HepG2 (cell line): ENCODE measurements around the gene WDR70. TPM values are rescaled to one million over a fixed set of nuclear protein-coding genes. Genes with fewer than 3 reads are reported as not detected.

ENCODE experiments used
- ATAC-seq: fragments of 200-7000 bp; cut with Tn5 transposase; 3 replicates; pipeline ENCODE4 v1.9.1; 2020; ENCODE audit warnings: mild to moderate bottlenecking, moderate library complexity
- BruUV-seq: library from RNA; stranded (reverse); fragments of 400-500 nt; replicated peaks from 2 replicates; lab custom pipeline; 2021; lab: Mats Ljungman, UMichigan
- CTCF ChIA-PET: fragments of 300-600 bp; formaldehyde crosslinking; extraction: SDS; loops from one replicate; lab custom pipeline; 2021; ENCODE audit warnings: low total read pairs, inconsistent platforms, low intra/inter-chr PET ratio; lab: Yijun Ruan, JAX
- POLR2A ChIA-PET: fragments of 350-600 bp; sonication (Branson Sonifier 250); formaldehyde crosslinking; loops from one replicate; lab custom pipeline; 2020; ENCODE audit warnings: antibody characterized with exemption, inconsistent platforms; lab: Yijun Ruan, JAX
- DNase-seq: peaks from one replicate; pipeline ENCODE4 v3.0.0-alpha.2; 2015; ENCODE audit warnings: low spot score
- FAIRE-seq: peaks from 3 replicates; lab custom pipeline; 2011; peaks lifted over from hg19 to GRCh38; lab: Jason Lieb, UNC
- H2AFZ ChIP-seq: one replicate; pipeline ENCODE4 v1.6.1; 2011; ENCODE audit warnings: low read length, inconsistent platforms
- H3K27ac ChIP-seq: fragments of 300-600 bp; 3 replicates; pipeline ENCODE4 v1.8.0; 2011; ENCODE audit warnings: mixed run types, mild to moderate bottlenecking, mixed read lengths, low read length, inconsistent platforms; ENCODE audit not compliant: insufficient read depth; ENCODE audit errors: extremely low read length
- H3K27me3 ChIP-seq, 2 experiments: fragments of 200-600 bp in 1 of 2; 2 replicates in 1 of 2; 3 replicates in 1 of 2; pipeline versions ENCODE4 v1.6.0 to v1.8.0; 2011; ENCODE audit warnings: low read length in 2 of 2, mild to moderate bottlenecking in 2 of 2, moderate library complexity in 2 of 2, inconsistent platforms in 1 of 2; ENCODE audit not compliant: insufficient read depth in 2 of 2, control insufficient read depth in 1 of 2
- H3K36me3 ChIP-seq, 2 experiments: fragments of 200-600 bp in 1 of 2; replicated peaks in 1 of 2; 2 replicates in 1 of 2; 3 replicates in 1 of 2; pipeline versions ENCODE4 v1.5.1 to v1.8.0; 2011; ENCODE audit warnings: low read length in 2 of 2, inconsistent platforms in 1 of 2; ENCODE audit not compliant: insufficient read depth in 2 of 2, control insufficient read depth in 1 of 2
- H3K4me1 ChIP-seq: 2 replicates; pipeline ENCODE4 v1.5.1; 2012; ENCODE audit warnings: low read length, inconsistent platforms; ENCODE audit not compliant: insufficient read depth
- H3K4me2 ChIP-seq: 2 replicates; pipeline ENCODE4 v1.6.0; 2011; ENCODE audit warnings: low read depth, low read length, inconsistent platforms
- H3K4me3 ChIP-seq, 3 experiments: fragments of 200-600 bp in 1 of 3; sonication (generic), shearing (Covaris generic) in 1 of 3; replicated peaks in 1 of 3; 2 replicates each; pipeline ENCODE4 v1.5.1; 2011 to 2016; ENCODE audit warnings: low read length in 3 of 3, inconsistent platforms in 2 of 3, low read depth in 2 of 3, mild to moderate bottlenecking in 2 of 3, control low read depth in 1 of 3, mixed read lengths in 1 of 3; ENCODE audit not compliant: insufficient read depth in 1 of 3
- H3K79me2 ChIP-seq: one replicate; pipeline ENCODE4 v1.6.1; 2011; ENCODE audit warnings: low read length, inconsistent platforms; ENCODE audit not compliant: insufficient read depth
- H3K9ac ChIP-seq: 2 replicates; pipeline ENCODE4 v1.6.0; 2011; ENCODE audit warnings: mild to moderate bottlenecking, low read depth, low read length, inconsistent platforms; ENCODE audit not compliant: insufficient read depth
- H3K9me3 ChIP-seq: 2 replicates; pipeline ENCODE4 v1.5.1; 2012; ENCODE audit warnings: mild to moderate bottlenecking, low read length
- H4K20me1 ChIP-seq: 2 replicates; pipeline ENCODE4 v1.6.0; 2011; ENCODE audit warnings: inconsistent platforms, mild to moderate bottlenecking, low read length, moderate library complexity; ENCODE audit not compliant: insufficient read depth
- CEBPB ChIP-seq: IDR thresholded peaks from 2 replicates; pipeline ENCODE4 v1.6.1; 2011; ENCODE audit warnings: low read depth, low read length, improper control_type of control experiment, borderline replicate concordance
- FOXJ3 ChIP-seq: sonication (generic); formaldehyde crosslinking; IDR thresholded peaks from 2 replicates; pipeline ENCODE4 v1.4.0; 2020; ENCODE audit warnings: missing genetic modification reagents, mild to moderate bottlenecking, borderline replicate concordance
- KMT2B ChIP-seq: IDR thresholded peaks from 2 replicates; pipeline ENCODE4 v1.6.1; 2016; ENCODE audit warnings: missing genetic modification reagents, missing compliant biosample characterization
- ZNF607 ChIP-seq: sonication (generic); formaldehyde crosslinking; IDR thresholded peaks from 2 replicates; pipeline ENCODE4 v1.5.1; 2020; ENCODE audit warnings: missing genetic modification reagents, mild to moderate bottlenecking, borderline replicate concordance
- WGBS: methylation state at CpG from one replicate; pipeline ENCODE4 v1.1.6; 2017; ENCODE audit warnings: low lambda C conversion rate; 5-methylcytosine and 5-hydroxymethylcytosine counted together
- in situ Hi-C: cut with HindIII; loops from 2 replicates; pipeline ENCODE4 v1.10.0; 2017; ENCODE audit warnings: low pct_unique_long_range_greater_than_20kb; ENCODE audit not compliant: extremely low pct_ligation_motif_present
- intact Hi-C: fragments of 100-400 bp; cut with micrococcal nuclease; formaldehyde crosslinking; loops from one replicate; pipeline ENCODE4 v1.10.0; 2022; ENCODE audit not compliant: unreplicated experiment
- polyA plus RNA-seq, 8 experiments: library from polyadenylated mRNA; depleted of rRNA in 3 of 8; stranded (reverse) in 7 of 8; unstranded in 1 of 8; fragments of >200 nt; fragmentation: Illumina TruSeq in 4 of 8; extraction: Trizol in 4 of 8; gene quantifications; 2 replicates each; pipeline versions ENCODE4 v1.2.1 to v1.2.3, GENCODE V29; 2011 to 2016; ENCODE audit warnings: low read depth in 4 of 8, missing spikeins in 1 of 8, mixed read lengths in 1 of 8; ENCODE audit not compliant: insufficient read depth in 1 of 8
- total RNA-seq, 5 experiments: library from RNA; depleted of rRNA; stranded (reverse); fragments of >200 nt; fragmentation: Illumina TruSeq; extraction: Trizol; gene quantifications; 2 replicates each; pipeline ENCODE4 v1.2.3, GENCODE V29; 2016; ENCODE audit warnings: low read depth in 1 of 5
- TF ChIP-seq, protein P1 (sequence below): sonication (generic); formaldehyde crosslinking; IDR thresholded peaks from 2 replicates; pipeline ENCODE4 v1.8.0; 2022; ENCODE audit warnings: mild to moderate bottlenecking, missing genetic modification reagents, moderate library complexity
- TF ChIP-seq, protein P2 (sequence below): sonication (generic); formaldehyde crosslinking; IDR thresholded peaks from 2 replicates; pipeline ENCODE4 v1.4.0; 2020; ENCODE audit warnings: missing genetic modification reagents, mild to moderate bottlenecking, borderline replicate concordance

The WDR70 gene
- total and polyA plus RNA-seq, 2 of the 13 experiments (the other 11 are each of a cell fraction or from before 2014, with no cell fraction given) = 14.6 to 30.6 TPM

DNA sequence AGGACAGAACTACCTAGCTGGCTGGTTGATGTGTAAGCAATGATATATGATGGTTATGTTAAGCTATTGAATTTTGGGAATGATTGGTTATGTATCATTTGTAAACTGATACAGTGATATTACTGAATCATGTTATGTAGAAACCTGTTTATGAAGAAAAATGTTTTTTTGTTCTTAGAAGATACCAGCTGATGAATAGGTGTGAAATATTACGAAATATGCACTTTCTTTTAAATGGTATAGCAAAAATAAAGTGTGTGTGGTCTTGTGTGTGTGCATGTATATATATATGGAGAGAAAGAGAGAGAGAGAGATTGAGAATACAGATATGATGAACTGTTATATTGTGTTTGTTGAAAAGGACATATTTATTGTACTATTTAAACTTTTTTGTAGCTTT is 164.1 kb downstream of the WDR70 start:
- H3K4me3 ChIP-seq = no peak overlapping the region
- H3K4me2 ChIP-seq = no peak overlapping the region
- H3K9me3 ChIP-seq = no peaks in the 10 kb centered on the region
- no peaks in the 10 kb centered on the region for H4K20me1 ChIP-seq
- ChIA-PET POLR2A (no interaction called here), CTCF (no interaction called here)
- DNase-seq (no peak), FAIRE-seq (no peak), ATAC-seq (no peak)
- no peaks in the 10 kb centered on the region for H3K36me3 ChIP-seq
- H2AFZ ChIP-seq = no peak overlapping the region
- H3K79me2 ChIP-seq = no peaks in the 10 kb centered on the region
- no peaks in the 10 kb centered on the region for H3K4me1 ChIP-seq
- intact Hi-C loops = no loop called here
- BruUV-seq = no TSS peak
- in situ Hi-C loops = no loop called here
- no peak overlapping the region for H3K9ac ChIP-seq
- 100% methylated on average over 1 of the region's 1 CpG for WGBS
- H3K27me3 ChIP-seq = no peaks in the 10 kb centered on the region
- TF ChIP-seq ZNF607 (no peak), KMT2B (no peak), CEBPB (peak; percentile 35; the same call in 1 of the 2 replicates), FOXJ3 (CRISPR knock-in tag) (no peak)
- TF ChIP-seq, protein P1, sequence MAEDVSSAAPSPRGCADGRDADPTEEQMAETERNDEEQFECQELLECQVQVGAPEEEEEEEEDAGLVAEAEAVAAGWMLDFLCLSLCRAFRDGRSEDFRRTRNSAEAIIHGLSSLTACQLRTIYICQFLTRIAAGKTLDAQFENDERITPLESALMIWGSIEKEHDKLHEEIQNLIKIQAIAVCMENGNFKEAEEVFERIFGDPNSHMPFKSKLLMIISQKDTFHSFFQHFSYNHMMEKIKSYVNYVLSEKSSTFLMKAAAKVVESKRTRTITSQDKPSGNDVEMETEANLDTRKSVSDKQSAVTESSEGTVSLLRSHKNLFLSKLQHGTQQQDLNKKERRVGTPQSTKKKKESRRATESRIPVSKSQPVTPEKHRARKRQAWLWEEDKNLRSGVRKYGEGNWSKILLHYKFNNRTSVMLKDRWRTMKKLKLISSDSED = no peak
- TF ChIP-seq, protein P2, sequence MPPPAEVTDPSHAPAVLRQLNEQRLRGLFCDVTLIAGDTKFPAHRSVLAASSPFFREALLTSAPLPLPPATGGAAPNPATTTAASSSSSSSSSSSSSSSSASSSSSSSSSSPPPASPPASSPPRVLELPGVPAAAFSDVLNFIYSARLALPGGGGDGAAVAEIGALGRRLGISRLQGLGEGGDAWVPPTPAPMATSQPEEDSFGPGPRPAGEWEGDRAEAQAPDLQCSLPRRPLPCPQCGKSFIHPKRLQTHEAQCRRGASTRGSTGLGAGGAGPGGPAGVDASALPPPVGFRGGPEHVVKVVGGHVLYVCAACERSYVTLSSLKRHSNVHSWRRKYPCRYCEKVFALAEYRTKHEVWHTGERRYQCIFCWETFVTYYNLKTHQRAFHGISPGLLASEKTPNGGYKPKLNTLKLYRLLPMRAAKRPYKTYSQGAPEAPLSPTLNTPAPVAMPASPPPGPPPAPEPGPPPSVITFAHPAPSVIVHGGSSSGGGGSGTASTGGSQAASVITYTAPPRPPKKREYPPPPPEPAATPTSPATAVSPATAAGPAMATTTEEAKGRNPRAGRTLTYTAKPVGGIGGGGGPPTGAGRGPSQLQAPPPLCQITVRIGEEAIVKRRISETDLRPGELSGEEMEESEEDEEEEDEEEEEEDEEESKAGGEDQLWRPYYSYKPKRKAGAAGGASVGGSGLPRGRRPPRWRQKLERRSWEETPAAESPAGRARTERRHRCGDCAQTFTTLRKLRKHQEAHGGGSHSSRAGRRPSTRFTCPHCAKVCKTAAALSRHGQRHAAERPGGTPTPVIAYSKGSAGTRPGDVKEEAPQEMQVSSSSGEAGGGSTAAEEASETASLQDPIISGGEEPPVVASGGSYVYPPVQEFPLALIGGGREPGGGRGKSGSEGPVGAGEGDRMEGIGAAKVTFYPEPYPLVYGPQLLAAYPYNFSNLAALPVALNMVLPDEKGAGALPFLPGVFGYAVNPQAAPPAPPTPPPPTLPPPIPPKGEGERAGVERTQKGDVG (CRISPR knock-in tag) = no peak
- H3K27ac ChIP-seq = no peak overlapping the region
